Measurements from ENCODE around the gene CHI3L1.

The CHI3L1 gene

GRCh38 chr1:203168991-203169390 is 17.5 kb downstream of the CHI3L1 start:
- DNase-seq (ENCODE audit: low read depth), result no peak

- no peak for DNase-seq (ENCODE audit: low read depth)
Observed at GRCh38 chr1:203168256-203168786, 18.2 kb downstream of the CHI3L1 start.

GRCh38 chr1:203167913-203168200 is 18.6 kb downstream of the CHI3L1 start:
- no peak for DNase-seq (ENCODE audit: low read depth)

DNA sequence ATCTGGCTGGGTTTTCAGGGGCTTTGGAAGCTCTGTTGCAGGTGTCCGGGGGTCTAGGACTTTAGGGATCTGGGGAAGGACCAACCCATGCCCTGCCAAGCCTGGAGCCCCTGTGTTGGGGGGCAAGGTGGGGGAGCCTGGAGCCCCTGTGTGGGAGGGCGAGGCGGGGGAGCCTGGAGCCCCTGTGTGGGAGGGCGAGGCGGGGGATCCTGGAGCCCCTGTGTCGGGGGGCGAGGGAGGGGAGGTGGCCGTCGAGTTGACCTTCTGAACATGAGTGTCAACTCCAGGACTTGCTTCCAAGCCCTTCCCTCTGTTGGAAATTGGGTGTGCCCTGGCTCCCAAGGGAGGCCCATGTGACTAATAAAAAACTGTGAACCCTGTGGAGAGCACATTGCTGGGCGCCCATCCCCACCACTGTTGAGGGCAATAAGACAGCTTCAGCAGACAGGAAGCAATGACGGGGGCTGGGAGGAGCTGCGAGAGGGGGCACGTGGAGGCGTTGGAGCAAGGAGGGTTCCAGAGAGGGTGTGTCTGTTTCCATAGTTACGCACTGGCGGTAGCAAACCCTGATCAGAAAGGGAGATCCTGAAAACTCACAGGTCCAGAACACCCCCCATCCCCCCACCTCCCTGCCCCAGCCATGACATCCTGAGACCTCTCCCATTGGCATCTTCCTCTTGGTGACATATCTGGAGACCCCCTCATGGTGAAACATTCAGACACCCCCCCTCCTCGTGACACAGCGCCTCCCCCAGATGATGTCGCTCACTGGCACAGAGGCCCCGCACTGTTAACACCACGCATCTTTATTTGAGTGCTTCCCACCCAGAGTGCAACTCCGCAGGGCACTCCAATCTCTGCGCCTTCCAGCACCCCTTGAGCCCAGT is 19.2 kb downstream of the CHI3L1 start:
- no peak for DNase-seq (ENCODE audit: low read depth)

GRCh38 chr1:203166192-203166940 is 20.1 kb downstream of the CHI3L1 start:
- DNase-seq (ENCODE audit: low read depth), result peak; percentile 15

DNA sequence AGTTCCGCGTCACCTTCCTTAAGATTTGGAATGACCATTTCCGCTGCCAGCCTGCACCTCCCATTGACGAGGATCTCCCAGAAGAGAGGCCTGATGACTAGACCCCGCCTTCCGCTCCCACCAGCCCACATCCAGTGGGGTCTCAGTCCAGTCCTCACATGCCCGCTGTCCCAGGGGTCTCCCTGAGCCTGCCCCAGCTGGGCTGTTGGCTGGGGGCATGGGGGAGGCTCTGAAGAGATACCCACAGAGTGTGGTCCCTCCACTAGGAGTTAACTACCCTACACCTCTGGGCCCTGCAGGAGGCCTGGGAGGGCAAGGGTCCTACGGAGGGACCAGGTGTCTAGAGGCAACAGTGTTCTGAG is 20.7 kb downstream of the CHI3L1 start:
- DNase-seq (ENCODE audit: low read depth), result no peak

DNA sequence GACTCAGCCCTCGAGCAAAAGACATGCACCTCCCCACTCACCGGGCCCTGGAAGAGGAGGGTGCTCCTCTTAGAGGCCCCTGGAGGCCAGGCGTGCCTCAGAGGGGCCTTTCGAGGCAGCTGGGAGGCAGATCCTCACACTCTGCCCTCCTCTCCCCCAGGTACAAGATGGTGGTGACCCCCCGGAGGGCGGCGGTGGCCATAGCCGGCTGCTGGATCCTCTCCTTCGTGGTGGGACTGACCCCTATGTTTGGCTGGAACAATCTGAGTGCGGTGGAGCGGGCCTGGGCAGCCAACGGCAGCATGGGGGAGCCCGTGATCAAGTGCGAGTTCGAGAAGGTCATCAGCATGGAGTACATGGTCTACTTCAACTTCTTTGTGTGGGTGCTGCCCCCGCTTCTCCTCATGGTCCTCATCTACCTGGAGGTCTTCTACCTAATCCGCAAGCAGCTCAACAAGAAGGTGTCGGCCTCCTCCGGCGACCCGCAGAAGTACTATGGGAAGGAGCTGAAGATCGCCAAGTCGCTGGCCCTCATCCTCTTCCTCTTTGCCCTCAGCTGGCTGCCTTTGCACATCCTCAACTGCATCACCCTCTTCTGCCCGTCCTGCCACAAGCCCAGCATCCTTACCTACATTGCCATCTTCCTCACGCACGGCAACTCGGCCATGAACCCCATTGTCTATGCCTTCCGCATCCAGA is 21.3 kb downstream of the CHI3L1 start:
- no peak for DNase-seq (ENCODE audit: low read depth)

DNA sequence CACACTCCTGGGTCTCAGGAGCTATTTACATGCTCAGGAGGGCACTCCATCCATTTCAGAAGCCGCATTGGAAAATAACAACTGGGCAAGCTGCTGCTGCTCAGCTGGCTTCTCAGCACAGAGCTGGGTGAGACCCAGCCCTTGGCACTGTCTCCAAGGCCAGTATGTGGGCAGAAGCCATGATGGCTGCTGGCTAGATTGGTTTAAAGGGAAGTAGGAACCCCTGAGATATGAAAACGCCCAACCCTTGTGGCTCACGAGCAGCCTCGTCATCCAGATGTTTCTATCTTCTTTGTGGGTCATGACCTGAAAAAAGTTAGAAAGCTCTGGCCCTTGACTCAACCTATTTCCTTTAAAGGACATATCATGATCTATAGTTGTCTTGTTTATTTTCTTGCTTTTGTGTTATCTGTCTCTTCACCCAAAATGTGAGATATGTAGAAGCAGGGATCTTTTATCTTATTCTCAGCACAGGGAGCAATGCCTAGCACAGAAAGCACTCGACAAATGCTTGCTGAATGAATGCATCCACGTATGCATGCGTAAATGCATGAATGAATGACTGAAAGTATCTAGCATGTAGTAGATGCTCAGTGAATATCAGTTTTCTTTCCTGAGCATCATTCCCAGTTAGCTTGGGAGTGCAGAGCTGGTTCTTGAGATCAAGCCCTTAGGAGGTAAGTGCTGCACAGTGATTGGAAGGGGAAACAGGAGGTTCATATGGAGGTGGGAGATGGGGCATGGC is 22.4 kb downstream of the CHI3L1 start:
- no peak for DNase-seq (ENCODE audit: low read depth)

- no peak for DNase-seq (ENCODE audit: low read depth)
Observed at GRCh38 chr1:203162403-203162802, 24.1 kb downstream of the CHI3L1 start.

DNA sequence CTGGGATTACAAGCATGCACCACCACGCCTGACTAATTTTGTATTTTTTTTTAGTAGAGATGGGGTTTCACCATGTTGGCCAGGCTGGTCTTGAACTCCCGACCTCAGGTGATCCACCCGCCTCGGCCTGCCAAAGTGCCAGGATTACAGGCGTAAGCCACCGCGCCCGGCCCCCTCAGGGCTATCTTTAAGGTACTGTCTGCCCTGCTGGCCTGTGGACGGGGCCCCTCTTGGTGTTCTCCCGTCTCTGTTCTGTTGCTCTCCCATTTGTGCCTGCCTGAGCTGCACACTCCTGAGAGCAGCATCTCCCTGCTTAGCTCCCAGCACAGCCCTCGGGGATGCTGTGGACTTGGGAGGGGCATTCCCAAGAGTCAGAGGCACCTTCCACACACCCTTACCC is 24.8 kb downstream of the CHI3L1 start:
- DNase-seq (ENCODE audit: low read depth), result no peak

DNA sequence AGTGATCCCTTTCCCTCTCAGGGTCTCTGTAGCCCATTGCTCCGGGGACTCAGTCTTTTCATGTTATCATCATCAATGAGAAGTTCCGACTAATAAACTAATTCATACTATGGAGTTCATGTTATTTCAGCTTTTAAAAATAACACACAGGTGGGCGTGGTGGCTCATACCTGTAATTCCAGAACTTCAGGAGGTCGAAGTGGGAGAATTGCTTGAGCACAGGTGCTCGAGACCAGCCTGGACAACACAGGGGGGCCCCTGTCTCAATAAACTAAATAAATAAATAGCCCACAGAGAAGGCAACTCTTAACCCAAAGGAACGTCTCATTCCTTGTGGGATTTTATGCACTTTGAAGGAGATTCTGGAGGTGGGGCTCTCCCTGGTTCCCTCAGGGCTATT is 25.3 kb downstream of the CHI3L1 start:
- DNase-seq (ENCODE audit: low read depth), result no peak

- DNase-seq (ENCODE audit: low read depth), result no peak
Observed at GRCh38 chr1:203159844-203160243, 26.7 kb downstream of the CHI3L1 start.

- no peak for DNase-seq (ENCODE audit: low read depth)
Observed at GRCh38 chr1:203158960-203159665, 27.4 kb downstream of the CHI3L1 start.

- DNase-seq (ENCODE audit: low read depth), result no peak
Observed at GRCh38 chr1:203158423-203158822, 28.1 kb downstream of the CHI3L1 start.

GRCh38 chr1:203156280-203156679 is 30.2 kb downstream of the CHI3L1 start:
- no peak for DNase-seq (ENCODE audit: low read depth)

GRCh38 chr1:203153989-203154821 is 32.3 kb downstream of the CHI3L1 start:
- peak; percentile 82 for DNase-seq (ENCODE audit: low read depth)

GRCh38 chr1:203153051-203153988 is 33.2 kb downstream of the CHI3L1 start:
- no peak for DNase-seq (ENCODE audit: low read depth)

- DNase-seq (ENCODE audit: low read depth), result peak; percentile 16
Observed at GRCh38 chr1:203152158-203153034, 34.1 kb downstream of the CHI3L1 start.
